Ishikawa (cell line): ENCODE data around the gene FOXJ3.

ENCODE experiments used
- CEBPB ChIP-seq: IDR thresholded peaks from 2 replicates; pipeline ENCODE4 v1.6.1; 2012
- CREB1 ChIP-seq: IDR thresholded peaks from 2 replicates; pipeline ENCODE4 v1.6.1; 2012; ENCODE audit warnings: low read depth
- EGR1 ChIP-seq: IDR thresholded peaks from 2 replicates; pipeline ENCODE4 v1.6.1; 2012
- EP300 ChIP-seq: IDR thresholded peaks from 2 replicates; pipeline ENCODE4 v1.6.1; 2012; ENCODE audit warnings: borderline replicate concordance
- FOXM1 ChIP-seq: IDR thresholded peaks from 2 replicates; pipeline ENCODE4 v1.6.1; 2012; ENCODE audit warnings: low read depth, borderline replicate concordance
- MAX ChIP-seq: IDR thresholded peaks from 2 replicates; pipeline ENCODE4 v1.6.1; 2012
- NFIC ChIP-seq: IDR thresholded peaks from 2 replicates; pipeline ENCODE4 v1.6.1; 2012
- RAD21 ChIP-seq: IDR thresholded peaks from 2 replicates; pipeline ENCODE4 v1.6.1; 2012; ENCODE audit warnings: low read depth
- REST ChIP-seq: IDR thresholded peaks from 2 replicates; pipeline ENCODE4 v1.6.1; 2012; ENCODE audit warnings: low read depth, mild to moderate bottlenecking
- TAF1 ChIP-seq: IDR thresholded peaks from 2 replicates; pipeline ENCODE4 v1.6.1; 2012; ENCODE audit warnings: low read depth, mild to moderate bottlenecking
- TCF12 ChIP-seq: IDR thresholded peaks from 2 replicates; pipeline ENCODE4 v1.6.1; 2012; ENCODE audit warnings: low read depth
- TEAD4 ChIP-seq: IDR thresholded peaks from 2 replicates; pipeline ENCODE4 v1.6.1; 2012
- USF1 ChIP-seq: IDR thresholded peaks from 2 replicates; pipeline ENCODE4 v1.6.1; 2012
- YY1 ChIP-seq: IDR thresholded peaks from 2 replicates; pipeline ENCODE4 v1.6.1; 2012; ENCODE audit warnings: low read depth
- ZBTB7A ChIP-seq: IDR thresholded peaks from 2 replicates; pipeline ENCODE4 v1.6.1; 2012; ENCODE audit warnings: low read depth

Gene FOXJ3

GRCh38 chr1:42228938-42229337 is 106.1 kb downstream of the FOXJ3 start:
- no peak for TF ChIP-seq TAF1

- TF ChIP-seq USF1 (no peak), YY1 (no peak), FOXM1 (no peak), CEBPB (no peak), TCF12 (no peak), ZBTB7A (no peak), MAX (no peak), REST (no peak), CREB1 (no peak), TEAD4 (no peak), TAF1 (no peak), RAD21 (no peak), EP300 (no peak), EGR1 (no peak), NFIC (no peak)
These were observed 112.0 kb downstream of the FOXJ3 start for GRCh38 chr1:42223036-42223435.

- no peak for TF ChIP-seq FOXM1
- TF ChIP-seq ZBTB7A: no peak
- no peak for TF ChIP-seq TCF12
- TF ChIP-seq YY1: no peak
- TF ChIP-seq EP300: no peak
- TF ChIP-seq USF1: no peak
- TF ChIP-seq RAD21: no peak
These were observed 113.0 kb downstream of the FOXJ3 start for GRCh38 chr1:42221952-42222606.

- TF ChIP-seq ZBTB7A: no peak
- no peak for TF ChIP-seq TAF1
- no peak for TF ChIP-seq RAD21
- no peak for TF ChIP-seq EP300
- TF ChIP-seq EGR1: no peak
- TF ChIP-seq TCF12: no peak
- TF ChIP-seq CREB1: no peak
- no peak for TF ChIP-seq FOXM1
- TF ChIP-seq TEAD4: no peak
- no peak for TF ChIP-seq YY1
- no peak for TF ChIP-seq REST
- no peak for TF ChIP-seq MAX
- TF ChIP-seq NFIC: no peak
- TF ChIP-seq USF1: no peak
- no peak for TF ChIP-seq CEBPB
These were observed 113.6 kb downstream of the FOXJ3 start for GRCh38 chr1:42221456-42221855.

- TF ChIP-seq EP300: no peak
- no peak for TF ChIP-seq YY1
- no peak for TF ChIP-seq REST
- no peak for TF ChIP-seq RAD21
- no peak for TF ChIP-seq NFIC
- no peak for TF ChIP-seq FOXM1
- TF ChIP-seq TEAD4: no peak
- no peak for TF ChIP-seq CEBPB
- TF ChIP-seq CREB1: no peak
- no peak for TF ChIP-seq TAF1
- no peak for TF ChIP-seq MAX
- no peak for TF ChIP-seq EGR1
- TF ChIP-seq ZBTB7A: no peak
- TF ChIP-seq USF1: no peak
- TF ChIP-seq TCF12: no peak
These were observed 115.4 kb downstream of the FOXJ3 start for GRCh38 chr1:42219627-42220026.
